ENCODE data around the gene GFOD1.

GFOD1 gene

DNA sequence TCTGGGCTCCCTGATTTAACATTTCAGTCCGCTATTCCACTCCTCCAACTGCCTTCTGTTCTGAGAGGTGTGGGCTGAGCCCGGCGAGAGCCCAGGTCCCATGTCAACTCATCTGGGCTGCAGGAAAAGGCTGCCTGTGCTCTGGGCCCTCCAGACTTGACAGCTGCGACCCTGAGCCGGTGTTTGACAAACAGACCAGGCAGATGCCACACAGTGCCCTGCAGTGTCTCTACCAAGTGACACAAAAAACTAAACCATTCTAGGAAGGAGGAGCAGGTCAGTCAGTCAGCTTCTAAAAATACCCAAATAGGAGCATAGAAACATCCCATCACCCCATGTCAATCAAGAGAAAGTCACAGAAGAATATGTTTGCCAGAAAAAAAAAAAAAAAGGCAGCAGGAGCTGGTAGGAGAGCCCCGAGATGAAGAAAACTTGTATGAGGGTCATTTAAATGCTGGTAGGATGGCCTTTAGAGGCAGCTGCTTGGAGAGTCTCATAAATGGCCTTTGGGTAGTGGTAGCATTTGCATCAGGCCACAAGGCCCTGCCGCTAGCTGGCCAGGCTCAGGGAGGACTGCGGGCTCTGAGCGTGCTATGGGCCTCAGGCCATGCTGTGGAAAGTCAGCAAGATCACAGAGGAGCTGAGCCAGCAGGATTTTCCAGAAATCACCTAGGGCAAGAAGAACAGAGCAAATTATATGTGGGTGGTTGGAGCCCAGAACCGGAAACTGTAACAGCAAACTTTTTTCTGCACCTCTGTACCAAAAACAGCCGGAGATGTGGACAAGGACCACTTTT, 36.6 kb upstream of the GFOD1 start:
- DNase-seq (ENCODE audit: low spot score), result no peak
- TF ChIP-seq CTCF (IDR thresholded peaks at IDR 0.05; ENCODE audit: extremely low read depth, insufficient read depth, missing control alignments), result no peak
- in situ Hi-C loops (cut with MboI; ENCODE audit: low pct_unique_long_range_greater_than_20kb, low sequenced_read_pairs, unreplicated experiment), result no loop called here

DNA sequence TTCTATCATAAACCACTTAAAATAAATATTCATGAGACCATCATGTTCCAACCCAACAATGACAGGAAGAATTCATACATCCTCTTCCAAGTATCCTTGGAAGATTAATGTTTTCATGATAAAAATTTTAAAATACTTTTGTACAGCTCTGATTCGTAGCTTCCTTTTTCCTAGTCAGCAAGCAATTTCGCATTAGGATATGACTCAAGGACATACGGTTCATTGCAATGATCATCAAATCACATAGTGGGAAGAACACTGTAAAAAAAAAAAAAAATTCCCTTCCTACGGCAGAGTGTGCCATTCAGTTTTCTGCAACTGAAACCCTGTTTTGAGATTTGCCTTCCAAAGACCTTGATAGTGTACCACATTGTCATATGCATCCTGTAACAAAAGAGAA, 35.3 kb upstream of the GFOD1 start:
- no peak for DNase-seq (ENCODE audit: low spot score)
- in situ Hi-C loops (cut with MboI; ENCODE audit: low pct_unique_long_range_greater_than_20kb, low sequenced_read_pairs, unreplicated experiment), result no loop called here
- no peak for TF ChIP-seq CTCF (IDR thresholded peaks at IDR 0.05; ENCODE audit: extremely low read depth, insufficient read depth, missing control alignments)

DNA sequence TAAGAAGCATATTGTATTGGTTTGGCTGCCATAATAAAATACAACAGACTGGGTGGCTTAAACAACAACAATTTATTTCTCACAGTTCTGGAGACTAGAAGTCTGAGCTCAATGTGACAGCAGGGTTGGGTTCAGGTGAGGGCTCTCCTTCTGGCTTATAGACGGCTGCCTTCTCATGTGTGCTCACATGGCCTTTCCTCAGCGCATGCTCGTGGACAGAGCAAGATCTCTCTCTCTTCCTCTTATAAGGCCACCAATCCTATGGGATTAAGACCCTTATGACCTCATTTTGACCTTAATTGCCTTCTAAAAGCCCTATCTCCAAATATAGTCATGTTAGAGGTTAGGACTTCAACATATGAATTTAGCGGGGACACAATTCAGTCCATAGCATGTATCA, 32.4 kb upstream of the GFOD1 start:
- no peak for TF ChIP-seq CTCF (IDR thresholded peaks at IDR 0.05; ENCODE audit: extremely low read depth, insufficient read depth, missing control alignments)
- DNase-seq (ENCODE audit: low spot score), result no peak
- in situ Hi-C loops (cut with MboI; ENCODE audit: low pct_unique_long_range_greater_than_20kb, low sequenced_read_pairs, unreplicated experiment), result no loop called here

DNA sequence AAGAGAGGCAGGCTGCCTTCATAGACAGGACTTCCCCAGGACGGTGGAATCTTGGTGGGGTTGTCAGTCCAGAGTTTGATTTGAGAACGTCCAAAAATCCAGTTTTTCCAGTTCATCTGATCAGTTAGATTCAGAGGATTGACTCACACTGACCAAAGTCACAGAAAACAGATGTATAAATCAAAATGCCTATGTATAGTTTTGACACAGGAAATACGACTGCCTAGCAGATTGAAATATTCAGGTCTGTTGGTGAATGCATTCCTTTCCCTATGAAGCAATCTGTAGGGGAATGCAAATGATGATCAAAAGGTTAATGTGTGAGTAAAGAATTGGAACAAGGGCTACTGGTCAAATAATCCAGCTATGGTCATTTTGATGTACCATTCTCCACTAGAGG, 29.7 kb upstream of the GFOD1 start:
- no peak for TF ChIP-seq CTCF (IDR thresholded peaks at IDR 0.05; ENCODE audit: extremely low read depth, insufficient read depth, missing control alignments)
- DNase-seq (ENCODE audit: low spot score), result no peak
- in situ Hi-C loops (cut with MboI; ENCODE audit: low pct_unique_long_range_greater_than_20kb, low sequenced_read_pairs, unreplicated experiment), result no loop called here

DNA sequence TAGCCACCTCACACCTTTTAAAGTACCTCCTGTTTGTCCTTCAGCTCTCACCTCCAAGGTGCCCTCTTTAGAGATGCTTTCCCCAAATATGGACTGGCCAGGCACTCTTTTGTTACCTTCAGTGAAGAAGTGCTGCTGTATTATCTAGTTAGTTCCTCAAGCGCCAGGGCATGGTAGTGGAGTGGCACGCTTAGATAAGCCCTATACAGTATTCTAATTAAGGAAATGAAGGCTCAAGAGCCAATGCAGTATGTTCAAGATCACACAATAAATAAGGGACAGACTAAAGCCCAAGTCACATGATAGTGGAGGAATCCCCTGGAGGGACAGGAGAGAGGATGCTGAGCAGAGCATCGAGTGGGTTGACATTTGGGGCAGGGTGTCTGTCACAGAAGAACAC, 28.5 kb upstream of the GFOD1 start:
- no peak for DNase-seq (ENCODE audit: low spot score)
- in situ Hi-C loops (cut with MboI; ENCODE audit: low pct_unique_long_range_greater_than_20kb, low sequenced_read_pairs, unreplicated experiment), result no loop called here
- TF ChIP-seq CTCF (IDR thresholded peaks at IDR 0.05; ENCODE audit: extremely low read depth, insufficient read depth, missing control alignments), result no peak

GRCh38 chr6:13513626-13514502, 26.5 kb upstream of the GFOD1 start:
- no peak for DNase-seq (ENCODE audit: low spot score)
- TF ChIP-seq CTCF (IDR thresholded peaks at IDR 0.05; ENCODE audit: extremely low read depth, insufficient read depth, missing control alignments), result no peak
- in situ Hi-C loops (cut with MboI; ENCODE audit: low pct_unique_long_range_greater_than_20kb, low sequenced_read_pairs, unreplicated experiment), result no loop called here
